Stimulated activated CD8-positive, alpha-beta memory T cell treated with anti-CD3 and anti-CD28 coated beads, Interleukin-2, amount 100 ng/mL, for 48 hours (primary cell): ENCODE measurements around the gene AGAP1.

Experiments
- DNase-seq, 2 donors: peaks; one replicate each; pipeline ENCODE4 v3.0.0-alpha.2; 2020; ENCODE audit warnings: low read depth in 2 of 2

The AGAP1 gene

DNA sequence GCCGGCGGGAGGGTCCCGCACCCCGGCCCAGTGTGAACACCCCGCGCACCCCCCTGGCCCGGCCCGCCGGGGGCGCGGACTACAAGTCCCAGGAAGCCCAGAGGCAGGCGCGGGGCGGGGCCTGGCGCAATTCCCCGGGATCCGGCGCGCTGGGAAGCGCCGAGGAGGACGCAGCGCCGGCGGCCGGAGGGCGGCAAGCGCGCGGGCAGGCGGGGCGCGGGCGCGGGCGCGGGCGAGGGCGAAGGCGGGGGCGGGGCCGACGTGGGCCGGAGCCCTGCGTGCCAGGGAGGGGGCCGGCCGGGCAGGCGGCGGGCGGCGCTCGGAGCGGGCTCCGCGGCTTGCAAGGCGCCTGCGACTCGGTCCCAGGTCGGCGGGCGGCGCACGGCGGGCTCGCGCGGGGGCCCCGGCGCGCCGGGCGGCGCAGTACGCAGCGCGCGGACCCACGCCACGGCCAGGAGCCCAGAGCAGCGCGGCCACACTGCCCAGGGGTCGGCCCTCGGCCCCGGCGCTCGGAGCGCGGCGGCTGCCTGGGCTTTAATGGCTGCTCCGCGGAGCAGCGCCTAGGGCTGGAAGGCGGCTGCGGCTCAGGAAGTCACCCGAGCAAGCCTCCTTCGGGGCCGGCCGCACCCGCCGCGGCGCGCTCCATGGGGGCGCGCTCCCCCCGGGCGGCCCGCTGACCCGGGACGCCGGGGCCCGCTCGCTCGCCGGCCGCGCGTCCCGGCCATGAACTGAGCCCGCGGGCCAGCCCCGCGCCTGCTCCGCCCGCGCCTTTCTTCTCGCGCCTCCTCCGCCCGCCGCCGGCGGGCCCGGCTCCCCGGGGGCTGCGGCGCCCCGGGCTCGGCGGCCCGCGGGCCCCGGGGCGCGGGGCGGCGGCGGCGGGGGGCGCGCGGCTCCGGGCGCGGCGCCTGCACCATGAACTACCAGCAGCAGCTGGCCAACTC, at the start of gene AGAP1:
AGAP1 (plus strand) TSS at position 269 of the 941 bp plus-strand sequence.
- DNase-seq: no peak

- no peak for DNase-seq
These were observed 49.7 kb upstream of the AGAP1 start for GRCh38 chr2:235444101-235444597.

- no peak for DNase-seq
These were observed 48.7 kb upstream of the AGAP1 start for GRCh38 chr2:235445116-235445515.

DNA sequence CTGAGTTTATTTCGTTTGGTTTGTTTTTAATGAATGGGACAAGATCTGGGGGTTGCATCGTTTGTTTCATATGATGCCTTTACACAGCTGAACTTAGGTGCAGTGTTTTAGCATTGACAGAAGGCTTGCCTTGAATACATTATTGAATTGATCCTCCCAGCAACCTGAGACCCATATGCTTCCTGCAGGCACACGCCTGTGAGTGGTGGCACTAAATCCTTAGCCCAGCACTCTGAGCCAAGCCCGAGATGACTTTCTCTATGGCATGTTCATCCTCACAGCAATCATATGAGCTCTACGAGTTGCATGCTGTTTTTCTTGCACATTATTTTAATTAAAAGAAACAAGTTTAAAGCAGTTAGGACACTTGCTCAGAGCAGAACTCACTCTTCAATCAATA, 47.8 kb upstream of the AGAP1 start:
- no peak for DNase-seq

- no peak for DNase-seq
These were observed 46.6 kb upstream of the AGAP1 start for GRCh38 chr2:235447210-235447609.

DNA sequence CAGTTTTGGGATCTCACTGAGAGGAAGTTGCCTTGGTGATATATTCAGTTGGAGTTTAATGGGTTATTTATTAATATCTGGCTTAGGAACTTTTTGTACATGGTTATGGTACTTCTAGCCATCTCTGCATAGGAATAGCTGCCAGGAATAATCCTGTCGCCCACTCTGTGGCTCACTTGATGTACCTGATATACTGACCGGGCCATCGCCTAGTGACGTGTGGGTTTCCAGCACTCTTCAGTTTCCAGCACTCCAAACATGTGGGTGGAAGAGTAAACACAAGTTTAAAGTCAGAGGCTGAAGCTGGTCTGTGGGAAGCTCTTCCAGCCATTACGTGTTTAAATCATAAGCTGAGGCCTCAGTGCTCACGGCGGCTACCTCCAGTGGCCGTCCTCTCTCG, 44.3 kb upstream of the AGAP1 start:
- DNase-seq: no peak

DNA sequence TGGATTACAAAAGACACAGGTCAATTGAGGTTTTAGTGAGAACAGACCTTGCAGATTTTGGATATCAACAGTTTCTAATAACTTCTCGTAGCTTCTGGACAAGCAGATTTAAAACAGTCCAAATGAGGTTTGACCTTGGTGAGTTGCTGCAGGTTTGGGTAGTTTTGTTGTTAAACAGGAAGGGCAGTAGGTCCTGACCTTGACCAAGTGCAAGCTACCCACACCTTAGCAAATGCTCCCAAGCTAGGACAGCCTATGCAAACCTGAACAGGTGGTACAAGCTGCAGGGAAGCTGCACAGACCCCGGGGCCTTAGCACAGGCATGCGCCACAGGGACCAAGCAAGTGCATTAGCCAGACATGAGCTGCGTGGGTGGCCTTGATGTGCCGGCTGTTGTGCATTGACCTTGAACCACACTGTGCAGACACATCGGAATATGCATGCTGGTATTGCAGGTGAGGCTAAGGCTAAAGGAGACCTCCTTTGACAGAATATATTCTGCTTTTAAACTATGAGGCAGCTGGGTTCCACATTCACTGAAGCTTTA, 40.2 kb upstream of the AGAP1 start:
- no peak for DNase-seq

DNA sequence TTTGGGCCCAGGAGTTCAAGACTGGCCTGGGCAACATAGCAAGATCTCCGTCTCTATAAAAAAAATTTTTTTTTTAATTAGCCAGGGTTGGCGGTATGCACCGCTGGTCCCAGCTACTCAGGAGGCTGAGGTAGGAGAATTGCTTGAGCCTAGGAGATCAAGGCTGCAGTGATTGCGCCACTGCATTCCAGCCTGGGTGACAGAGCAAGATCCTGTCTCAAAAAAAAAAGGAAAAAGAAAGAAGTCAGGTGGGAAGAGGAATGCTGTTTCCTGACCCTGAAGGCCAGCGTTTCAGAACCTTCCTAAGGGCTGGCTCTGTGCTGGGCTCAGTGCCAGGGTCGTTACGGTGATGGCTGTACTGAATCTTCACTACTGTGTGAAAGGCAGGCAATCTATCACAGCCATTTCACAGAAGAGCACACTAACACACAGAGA, 35.0 kb upstream of the AGAP1 start:
- DNase-seq: no peak

- DNase-seq: no peak
These were observed 33.2 kb upstream of the AGAP1 start for GRCh38 chr2:235460548-235461047.

- no peak for DNase-seq
These were observed 32.0 kb upstream of the AGAP1 start for GRCh38 chr2:235461763-235462414.

DNA sequence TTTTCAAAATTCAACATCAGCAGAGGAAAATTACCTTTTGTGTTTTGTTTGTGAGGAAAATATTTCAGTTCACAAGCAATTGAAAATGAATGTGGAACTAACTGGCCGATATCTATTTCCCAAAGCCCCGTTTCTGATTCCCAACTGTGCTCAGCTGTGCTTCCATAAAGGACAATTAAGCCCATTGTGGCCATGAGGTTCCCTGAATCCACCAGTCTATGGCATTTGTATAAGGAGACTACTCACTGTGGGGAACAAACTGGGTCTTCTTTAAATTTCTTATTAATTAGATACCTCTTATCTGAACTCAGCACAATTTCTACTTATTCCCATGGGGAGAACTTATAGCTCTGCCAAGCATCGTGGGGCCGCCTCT, 31.4 kb upstream of the AGAP1 start:
- no peak for DNase-seq

- no peak for DNase-seq
These were observed 29.9 kb upstream of the AGAP1 start for GRCh38 chr2:235463893-235464292.

GRCh38 chr2:235467588-235467987, 26.3 kb upstream of the AGAP1 start:
- DNase-seq: no peak

- no peak for DNase-seq
These were observed 24.7 kb upstream of the AGAP1 start for GRCh38 chr2:235468978-235469655.

GRCh38 chr2:235471186-235471747, 22.6 kb upstream of the AGAP1 start:
- no peak for DNase-seq

GRCh38 chr2:235472443-235472842, 21.4 kb upstream of the AGAP1 start:
- no peak for DNase-seq

DNA sequence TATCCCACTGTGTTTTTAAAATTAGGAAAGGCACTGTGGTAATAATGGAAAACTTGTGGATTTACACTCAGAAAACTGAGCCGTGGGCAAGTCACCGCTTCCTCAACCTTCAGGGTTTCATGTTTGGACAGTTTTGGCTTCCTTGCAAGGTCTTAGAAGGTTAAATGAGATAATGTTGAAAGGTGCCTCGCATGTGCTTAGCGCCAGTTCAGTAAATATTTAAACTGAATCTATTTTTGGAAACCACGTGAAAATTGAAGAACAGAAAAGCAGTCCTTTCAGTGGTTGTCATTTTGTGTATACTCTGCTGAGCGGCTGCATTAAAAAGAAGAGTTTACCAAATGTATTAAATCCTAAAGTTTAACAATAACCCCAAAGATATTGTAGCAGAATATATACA, 15.2 kb upstream of the AGAP1 start:
- DNase-seq: no peak

DNA sequence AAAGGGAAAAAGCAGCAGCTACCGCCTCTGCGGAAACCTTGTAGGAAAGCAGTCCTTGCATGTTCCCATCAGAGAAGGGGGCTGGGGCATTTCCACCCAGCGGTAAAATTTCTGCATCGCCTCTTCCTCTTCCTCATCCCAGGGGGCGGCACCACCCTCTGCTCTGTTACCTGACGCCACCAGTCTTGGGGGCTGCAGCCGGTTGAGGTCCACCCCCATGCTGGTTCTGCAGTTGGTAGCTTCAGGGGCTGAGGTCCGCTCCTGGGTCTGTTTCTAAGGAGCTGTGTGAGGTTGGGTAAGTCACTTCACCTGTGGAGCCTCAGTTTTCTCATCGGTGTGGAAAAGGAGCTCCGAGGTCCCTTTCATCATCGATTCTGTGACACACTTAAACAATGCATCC, 14.2 kb upstream of the AGAP1 start:
- DNase-seq: no peak

DNA sequence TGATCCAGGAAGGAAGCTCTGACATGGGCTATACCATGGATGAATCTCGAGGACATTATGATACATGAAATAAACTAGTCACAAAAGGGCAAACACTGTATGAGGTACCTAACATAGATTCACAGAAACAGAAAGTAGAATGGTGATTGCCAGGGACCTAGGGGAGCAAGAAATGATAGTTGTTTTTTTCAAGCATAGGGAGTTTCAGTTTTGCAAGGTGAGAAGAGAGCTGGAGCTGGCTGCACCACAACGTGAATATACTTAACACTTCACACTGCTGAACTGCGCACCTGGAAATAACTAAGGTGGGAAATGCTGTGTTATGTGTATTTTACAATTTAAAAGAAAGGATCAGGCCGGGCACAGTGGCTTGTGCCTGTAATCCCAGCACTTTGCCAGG, 13.2 kb upstream of the AGAP1 start:
- no peak for DNase-seq

- no peak for DNase-seq
These were observed 10.5 kb upstream of the AGAP1 start for GRCh38 chr2:235483313-235483712.

GRCh38 chr2:235485362-235485761, 8.5 kb upstream of the AGAP1 start:
- no peak for DNase-seq

GRCh38 chr2:235486729-235487128, 7.1 kb upstream of the AGAP1 start:
- DNase-seq: no peak
